ENCODE data around the gene MDFI. TPM values are rescaled to one million over a fixed set of nuclear protein-coding genes. Genes with fewer than 3 reads are reported as not detected.

MDFI gene
- total RNA-seq, 2 experiments from 2014 or later = not detected

DNA sequence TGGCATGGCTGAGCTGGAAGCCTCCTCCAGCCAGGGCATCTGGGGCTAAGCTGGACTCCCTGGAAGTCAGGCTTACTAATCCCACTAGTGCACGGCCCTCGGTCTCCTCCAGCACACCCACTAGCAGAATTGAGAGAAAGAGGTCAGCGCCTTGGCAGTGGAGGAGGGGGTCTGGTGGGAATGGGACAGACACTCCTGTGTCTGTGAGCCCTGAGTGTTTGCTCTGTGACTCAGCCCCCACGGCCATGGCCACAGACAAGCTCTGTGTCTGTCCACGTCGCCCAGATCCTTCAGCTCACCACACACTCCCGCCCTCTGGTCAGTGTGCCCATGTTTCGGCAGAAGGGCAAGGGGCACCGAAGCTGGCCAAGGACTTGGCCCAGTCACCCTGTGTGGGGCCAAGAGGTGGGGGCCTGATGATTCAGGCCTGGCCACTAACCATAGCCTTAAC is 8.8 kb downstream of the MDFI start:
- no peak overlapping the region for H3K4me3 Mint-ChIP-seq
- no peak for DNase-seq
- no peaks in the 10 kb centered on the region for H3K36me3 Mint-ChIP-seq (ENCODE audit: low read depth)
- CTCF ChIA-PET = interaction anchor here (0.9 kb wide), 1 partner anchor 36 kb away, joined by 3 read pairs; no protein-coding TSS in a partner anchor
- H3K4me1 Mint-ChIP-seq (ENCODE audit: low read depth) = no peaks in the 10 kb centered on the region
- intact Hi-C loops (cut with micrococcal nuclease) = no loop called here
- H3K9me3 Mint-ChIP-seq = no peaks in the 10 kb centered on the region
- no peaks in the 10 kb centered on the region for H3K27me3 Mint-ChIP-seq (ENCODE audit: low read depth)
- no peak overlapping the region for H3K27ac Mint-ChIP-seq

DNA sequence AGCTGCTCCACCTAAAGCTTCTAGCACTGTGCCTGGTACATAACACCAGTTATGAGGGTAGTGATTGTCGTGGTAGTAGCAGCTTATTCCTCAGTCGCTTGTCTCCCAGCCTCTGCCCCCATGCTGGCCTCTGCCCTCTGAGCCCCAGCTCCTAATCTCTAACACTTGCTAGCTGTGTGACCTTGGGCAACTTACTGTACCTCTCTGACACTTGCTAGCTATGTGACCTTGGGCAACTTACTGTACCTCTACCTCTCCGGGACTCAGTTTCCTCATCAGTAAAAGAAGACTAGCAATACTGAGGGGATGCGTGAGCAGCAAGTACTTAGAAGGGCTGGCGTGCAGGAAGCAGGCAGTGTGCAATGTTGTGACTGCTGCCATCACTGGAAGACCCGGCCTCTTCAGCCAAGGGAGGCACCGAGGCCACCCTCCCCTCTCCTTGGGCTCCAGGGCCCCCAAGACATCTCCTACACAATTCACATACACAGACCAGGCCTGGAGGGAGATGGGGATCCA is 9.9 kb downstream of the MDFI start:
- H3K9me3 Mint-ChIP-seq = no peaks in the 10 kb centered on the region
- H3K36me3 Mint-ChIP-seq (ENCODE audit: low read depth) = no peaks in the 10 kb centered on the region
- no peak for DNase-seq
- H3K27me3 Mint-ChIP-seq (ENCODE audit: low read depth) = no peaks in the 10 kb centered on the region
- intact Hi-C loops (cut with micrococcal nuclease) = no loop called here
- no peaks in the 10 kb centered on the region for H3K4me1 Mint-ChIP-seq (ENCODE audit: low read depth)
- no peak overlapping the region for H3K27ac Mint-ChIP-seq
- CTCF ChIA-PET = interaction anchor here (0.9 kb wide), 1 partner anchor 35 kb away, joined by 3 read pairs; no protein-coding TSS in a partner anchor
- no peak overlapping the region for H3K4me3 Mint-ChIP-seq

DNA sequence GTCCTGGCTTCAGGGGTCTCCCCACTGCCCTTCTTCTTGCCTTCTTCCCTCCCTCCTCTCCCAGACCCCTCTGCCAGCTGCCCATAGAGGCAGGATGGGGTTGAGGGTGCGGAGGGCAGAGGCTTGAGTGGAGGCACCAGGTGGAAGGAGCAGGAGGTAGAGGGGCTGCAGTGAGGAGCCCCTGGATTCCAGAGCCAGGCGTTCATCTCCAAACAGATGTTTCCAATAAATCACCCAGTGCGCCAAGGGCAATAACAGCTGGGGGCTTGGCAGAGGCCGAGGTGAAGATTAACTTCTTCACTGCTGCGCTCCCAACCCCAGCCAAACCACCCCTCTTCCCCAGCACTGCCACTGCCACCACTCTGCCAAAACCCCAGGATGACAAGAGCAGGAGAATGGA is 10.7 kb downstream of the MDFI start:
- Mint-ChIP-seq H3K4me3 (no peak overlapping the region), H3K9me3 (no peaks in the 10 kb centered on the region), H3K4me1 (ENCODE audit: low read depth) (no peaks in the 10 kb centered on the region), H3K27ac (no peak overlapping the region), H3K36me3 (ENCODE audit: low read depth) (no peaks in the 10 kb centered on the region), H3K27me3 (ENCODE audit: low read depth) (no peaks in the 10 kb centered on the region)
- CTCF ChIA-PET = no interaction called here
- intact Hi-C loops (cut with micrococcal nuclease) = no loop called here
- DNase-seq = no peak

- intact Hi-C loops (cut with micrococcal nuclease) = no loop called here
- no peaks in the 10 kb centered on the region for H3K27me3 Mint-ChIP-seq (ENCODE audit: low read depth)
- H3K27ac Mint-ChIP-seq = no peak overlapping the region
- no peaks in the 10 kb centered on the region for H3K4me1 Mint-ChIP-seq (ENCODE audit: low read depth)
- no peaks in the 10 kb centered on the region for H3K9me3 Mint-ChIP-seq
- no peaks in the 10 kb centered on the region for H3K36me3 Mint-ChIP-seq (ENCODE audit: low read depth)
- H3K4me3 Mint-ChIP-seq = no peak overlapping the region
- DNase-seq = no peak
- CTCF ChIA-PET = no interaction called here
Measured at GRCh38 chr6:41649596-41649995, 11.3 kb downstream of the MDFI start.

GRCh38 chr6:41650120-41650519 is 11.9 kb downstream of the MDFI start:
- Mint-ChIP-seq H3K27ac (no peak overlapping the region), H3K36me3 (ENCODE audit: low read depth) (no peaks in the 10 kb centered on the region), H3K9me3 (no peaks in the 10 kb centered on the region), H3K4me3 (no peak overlapping the region), H3K4me1 (ENCODE audit: low read depth) (no peaks in the 10 kb centered on the region), H3K27me3 (ENCODE audit: low read depth) (no peaks in the 10 kb centered on the region)
- intact Hi-C loops (cut with micrococcal nuclease) = no loop called here
- no peak for DNase-seq
- CTCF ChIA-PET = no interaction called here

- no peak overlapping the region for H3K4me3 Mint-ChIP-seq
- no peaks in the 10 kb centered on the region for H3K9me3 Mint-ChIP-seq
- CTCF ChIA-PET = no interaction called here
- DNase-seq = no peak
- H3K36me3 Mint-ChIP-seq (ENCODE audit: low read depth) = no peaks in the 10 kb centered on the region
- no peak overlapping the region for H3K27ac Mint-ChIP-seq
- H3K4me1 Mint-ChIP-seq (ENCODE audit: low read depth) = no peaks in the 10 kb centered on the region
- no peaks in the 10 kb centered on the region for H3K27me3 Mint-ChIP-seq (ENCODE audit: low read depth)
- intact Hi-C loops (cut with micrococcal nuclease) = no loop called here
Measured at GRCh38 chr6:41651246-41651961, 13.1 kb downstream of the MDFI start.

- intact Hi-C loops (cut with micrococcal nuclease) = no loop called here
Measured at GRCh38 chr6:41651962-41652657, 13.8 kb downstream of the MDFI start.

DNA sequence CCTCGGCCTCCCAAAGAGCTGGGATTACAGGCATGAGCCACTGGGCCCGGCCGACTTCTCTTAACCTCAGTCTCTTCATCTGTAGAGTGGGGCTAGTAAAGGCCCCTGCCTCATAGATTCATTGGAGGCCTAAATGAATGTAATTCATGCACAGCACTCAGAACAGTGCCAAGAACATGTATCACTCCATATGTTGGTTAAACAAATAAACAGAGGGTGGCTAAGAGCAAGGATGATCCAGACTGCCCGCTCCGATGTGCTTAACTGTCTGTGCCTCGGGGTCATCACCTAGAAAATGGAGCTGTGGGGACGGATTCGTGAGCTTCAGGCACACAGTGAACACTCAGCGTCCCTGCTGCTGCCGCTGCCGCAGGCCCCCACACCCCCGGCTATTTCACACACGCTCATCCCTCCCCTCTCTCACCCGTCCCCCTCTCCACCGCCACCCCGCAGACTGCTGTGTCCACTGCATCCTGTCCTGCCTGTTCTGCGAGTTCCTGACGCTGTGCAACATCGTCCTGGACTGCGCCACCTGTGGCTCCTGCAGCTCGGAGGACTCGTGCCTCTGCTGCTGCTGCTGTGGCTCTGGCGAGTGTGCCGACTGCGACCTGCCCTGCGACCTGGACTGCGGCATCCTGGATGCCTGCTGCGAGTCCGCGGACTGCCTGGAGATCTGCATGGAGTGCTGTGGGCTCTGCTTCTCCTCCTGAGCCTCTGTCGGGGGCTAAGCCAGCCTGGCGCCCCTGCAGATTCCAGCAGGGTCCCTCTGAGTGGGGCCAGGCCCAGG is 14.8 kb downstream of the MDFI start:
- intact Hi-C loops (cut with micrococcal nuclease) = no loop called here

More at GRCh38 chr6:41651962-41652657, 13.8 kb downstream of the MDFI start:
- CTCF ChIA-PET = no interaction called here
- Mint-ChIP-seq H3K9me3 (no peaks in the 10 kb centered on the region), H3K27ac (no peak overlapping the region), H3K36me3 (ENCODE audit: low read depth) (no peaks in the 10 kb centered on the region), H3K4me1 (ENCODE audit: low read depth) (no peaks in the 10 kb centered on the region), H3K27me3 (ENCODE audit: low read depth) (no peaks in the 10 kb centered on the region), H3K4me3 (no peak overlapping the region)
- DNase-seq = no peak

DNA sequence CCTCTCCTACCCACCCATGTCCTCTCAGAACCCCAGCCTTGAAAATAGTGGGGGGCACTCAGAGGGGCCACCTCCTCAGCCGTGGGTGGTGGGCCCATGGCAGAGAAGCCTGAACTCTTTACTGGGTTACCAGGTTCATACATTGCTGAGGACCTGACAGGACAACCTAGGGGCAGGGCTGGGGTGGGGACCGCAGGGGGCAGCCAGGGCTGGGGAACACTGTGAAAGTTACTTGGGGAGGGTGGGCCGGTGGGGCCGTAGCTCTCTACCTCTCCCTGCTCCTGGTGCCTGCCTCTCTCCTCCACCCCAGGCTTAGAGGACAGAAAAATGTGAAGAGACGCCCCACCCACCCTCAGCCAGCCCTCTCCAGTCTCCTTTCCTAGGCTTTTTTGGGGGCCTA is 15.4 kb downstream of the MDFI start:
- no peaks in the 10 kb centered on the region for H3K9me3 Mint-ChIP-seq
- H3K27me3 Mint-ChIP-seq (ENCODE audit: low read depth) = peaks cover 6% of the 10 kb centered on the region
- CTCF ChIA-PET = no interaction called here
- no peak overlapping the region for H3K4me3 Mint-ChIP-seq
- no peak overlapping the region for H3K27ac Mint-ChIP-seq
- DNase-seq = no peak
- intact Hi-C loops (cut with micrococcal nuclease) = no loop called here
- no peaks in the 10 kb centered on the region for H3K4me1 Mint-ChIP-seq (ENCODE audit: low read depth)
- no peaks in the 10 kb centered on the region for H3K36me3 Mint-ChIP-seq (ENCODE audit: low read depth)

More for the DNA sequence above, 14.8 kb downstream of the MDFI start:
- H3K27ac Mint-ChIP-seq = no peak overlapping the region
- CTCF ChIA-PET = no interaction called here
- no peaks in the 10 kb centered on the region for H3K9me3 Mint-ChIP-seq
- no peak overlapping the region for H3K4me3 Mint-ChIP-seq
- no peaks in the 10 kb centered on the region for H3K4me1 Mint-ChIP-seq (ENCODE audit: low read depth)
- H3K27me3 Mint-ChIP-seq (ENCODE audit: low read depth) = peaks cover 2% of the 10 kb centered on the region
- no peak for DNase-seq
- no peaks in the 10 kb centered on the region for H3K36me3 Mint-ChIP-seq (ENCODE audit: low read depth)

- H3K9me3 Mint-ChIP-seq = no peaks in the 10 kb centered on the region
- CTCF ChIA-PET = no interaction called here
- H3K4me1 Mint-ChIP-seq (ENCODE audit: low read depth) = no peaks in the 10 kb centered on the region
- H3K27me3 Mint-ChIP-seq (ENCODE audit: low read depth) = peaks cover 6% of the 10 kb centered on the region
- H3K4me3 Mint-ChIP-seq = no peak overlapping the region
- no peak overlapping the region for H3K27ac Mint-ChIP-seq
- H3K36me3 Mint-ChIP-seq (ENCODE audit: low read depth) = no peaks in the 10 kb centered on the region
- no peak for DNase-seq
- intact Hi-C loops (cut with micrococcal nuclease) = no loop called here
Measured at GRCh38 chr6:41654151-41654697, 16.0 kb downstream of the MDFI start.

- Mint-ChIP-seq H3K27ac (no peak overlapping the region), H3K4me3 (no peak overlapping the region), H3K27me3 (ENCODE audit: low read depth) (peaks cover 6% of the 10 kb centered on the region), H3K9me3 (no peaks in the 10 kb centered on the region), H3K4me1 (ENCODE audit: low read depth) (no peaks in the 10 kb centered on the region), H3K36me3 (ENCODE audit: low read depth) (no peaks in the 10 kb centered on the region)
- DNase-seq = no peak
- intact Hi-C loops (cut with micrococcal nuclease) = no loop called here
- CTCF ChIA-PET = no interaction called here
Measured at GRCh38 chr6:41654698-41655151, 16.5 kb downstream of the MDFI start.

DNA sequence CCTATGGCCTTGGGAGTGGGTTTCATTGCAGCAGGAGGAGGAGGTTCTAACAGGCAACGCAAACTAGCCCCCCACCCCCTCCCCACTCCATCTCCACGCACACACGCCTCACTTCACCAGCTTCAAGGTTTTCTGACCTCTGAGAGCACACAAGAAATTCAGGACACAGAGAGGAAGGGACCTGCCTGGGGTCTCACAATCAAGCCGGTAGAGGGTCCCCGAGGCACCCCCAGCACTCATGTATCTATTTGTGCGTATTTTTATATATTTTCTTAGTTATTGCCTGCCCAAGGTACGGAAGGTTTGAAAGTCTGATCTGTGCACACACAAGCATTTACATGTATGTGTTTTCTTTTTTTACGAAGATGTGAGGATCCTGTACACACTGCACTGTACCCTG is 16.9 kb downstream of the MDFI start:
- intact Hi-C loops (cut with micrococcal nuclease) = no loop called here
- CTCF ChIA-PET = no interaction called here
- Mint-ChIP-seq H3K27me3 (ENCODE audit: low read depth) (peaks cover 6% of the 10 kb centered on the region), H3K27ac (no peak overlapping the region), H3K4me3 (no peak overlapping the region), H3K9me3 (no peaks in the 10 kb centered on the region), H3K36me3 (ENCODE audit: low read depth) (no peaks in the 10 kb centered on the region), H3K4me1 (ENCODE audit: low read depth) (no peaks in the 10 kb centered on the region)
- DNase-seq = no peak
